DMS153 treated with DMSO at 0.1 percent for 48 hours (cell line): ENCODE measurements around the gene SCFD1.
A peak's percentile ranks its signal among the peaks of the same experiment; 100 is the strongest.
"Not testable (repeated sequence)": the region's sequence is repeated elsewhere in the genome, so short reads cannot be mapped to it uniquely, and the experiment has no call there.

Experiments used
- DNase-seq: peaks from one replicate; lab custom pipeline; 2025; ENCODE audit not compliant: unreplicated experiment; lab: John Stamatoyannopoulos, UW

SCFD1 gene

DNA sequence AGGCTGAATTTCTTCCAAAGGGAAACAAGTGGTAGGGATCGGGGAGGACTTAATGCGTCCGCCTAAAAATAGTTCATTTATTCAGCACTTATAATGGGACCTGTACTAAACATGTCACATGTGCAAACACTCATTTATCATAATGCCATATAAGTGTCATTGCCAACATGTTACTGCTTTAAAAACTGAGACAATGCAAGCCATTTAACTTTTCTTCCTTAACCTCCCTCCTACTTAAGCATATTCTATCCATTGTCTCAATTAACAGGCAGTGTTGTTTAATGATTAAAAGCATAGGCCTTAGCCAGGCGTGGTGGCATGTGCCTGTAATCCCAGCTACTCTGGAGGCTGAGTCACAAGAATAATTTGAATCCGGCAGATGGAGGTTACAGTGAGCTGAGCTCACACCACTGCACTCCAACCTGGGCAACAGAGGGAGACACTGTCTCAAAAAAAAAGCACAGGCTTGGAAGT, 13.5 kb upstream of the SCFD1 start:
- DNase-seq: peak; percentile 82

DNA sequence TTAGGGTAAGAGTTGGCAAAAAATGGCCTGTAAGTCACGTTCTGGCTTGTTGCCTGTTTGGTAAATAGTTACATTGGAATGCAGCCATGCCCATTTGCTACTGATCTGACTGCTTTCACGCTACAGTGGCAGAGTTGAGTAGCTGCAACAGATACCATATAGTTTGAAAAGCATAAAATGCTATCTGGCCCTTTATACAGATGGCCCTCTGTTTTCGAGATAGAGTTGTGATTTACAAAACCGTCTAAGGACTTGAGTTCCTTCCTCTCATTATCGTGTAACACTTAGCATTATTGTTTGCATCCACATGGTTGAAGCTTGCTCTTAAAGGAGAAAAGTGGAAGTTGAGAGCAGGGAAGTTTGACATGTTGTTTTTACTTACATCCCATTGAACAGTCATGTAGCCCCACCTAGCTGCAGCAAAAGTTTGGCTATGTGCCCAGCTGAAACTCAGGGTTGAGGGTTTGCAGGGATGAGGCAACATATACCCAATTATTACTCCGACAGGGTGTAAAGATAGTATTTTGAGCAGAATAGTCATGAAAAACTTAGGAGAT, 11.3 kb upstream of the SCFD1 start:
- peak; percentile 94 for DNase-seq

DNA sequence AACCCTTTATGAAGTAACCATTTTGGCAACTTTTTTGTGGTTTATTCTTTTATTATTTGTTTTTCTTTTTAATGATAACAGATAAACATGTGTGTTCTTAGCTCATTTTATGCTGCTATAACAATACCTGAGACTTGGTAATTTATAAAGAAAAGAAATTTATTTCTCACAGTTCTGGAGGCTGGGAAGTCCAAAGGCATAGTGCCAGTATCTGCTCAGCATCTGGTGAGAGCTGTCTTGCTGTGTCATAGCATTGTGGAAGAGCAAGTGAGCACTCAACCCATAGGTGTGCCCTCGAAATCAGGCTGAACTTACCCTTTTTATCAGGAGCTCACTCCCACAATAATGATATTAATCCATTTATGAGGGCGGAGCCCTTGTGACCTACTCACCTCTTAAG, 8.0 kb upstream of the SCFD1 start:
- no peak for DNase-seq

DNA sequence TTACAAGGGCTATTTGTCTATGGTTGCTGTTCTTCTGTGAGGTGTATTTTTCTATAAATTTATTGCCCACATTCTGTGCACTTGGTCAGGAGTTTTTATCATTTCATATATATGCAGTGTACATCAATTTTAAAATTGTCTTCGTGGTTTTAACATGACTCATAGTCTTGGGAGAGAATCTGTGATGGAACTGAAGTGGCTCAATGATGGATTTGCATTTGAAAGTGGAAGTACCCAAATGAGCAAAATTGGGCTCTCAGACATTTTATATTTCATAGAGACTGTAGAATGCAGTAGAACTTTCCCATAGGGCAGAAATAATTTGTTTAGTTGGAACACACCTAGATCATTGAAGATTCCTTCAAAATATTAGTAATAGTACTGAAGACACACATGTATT, 1.9 kb upstream of the SCFD1 start:
- DNase-seq: no peak

DNA sequence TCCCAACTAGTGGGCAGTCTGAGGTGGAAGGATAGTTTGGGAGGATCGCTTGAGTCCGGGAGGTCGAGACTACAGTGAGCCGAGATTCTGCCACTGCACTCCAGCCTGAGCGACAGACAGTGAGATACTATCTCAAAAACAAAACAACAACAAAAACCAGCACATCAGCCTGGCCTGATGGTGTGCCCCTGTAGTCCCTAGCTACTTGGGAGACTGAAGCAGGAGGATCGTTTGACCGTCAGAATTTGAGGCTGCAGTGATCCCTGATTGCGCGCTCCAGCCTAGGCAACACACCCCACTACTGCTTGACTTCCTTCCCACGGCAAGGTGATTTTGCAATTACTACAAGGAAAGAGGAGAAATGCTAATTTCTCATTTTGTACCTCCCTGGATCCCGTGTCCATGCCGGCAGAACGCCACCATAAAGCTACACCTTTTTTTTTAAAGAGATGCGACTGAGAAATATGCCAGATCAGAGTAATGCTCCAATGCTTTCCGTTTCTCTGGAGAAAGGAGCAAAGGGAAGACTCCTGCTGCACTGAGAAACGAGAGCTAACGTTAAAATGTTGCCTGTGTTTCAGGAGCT, 672 bp upstream of the SCFD1 start:
- DNase-seq: peak; percentile 8

DNA sequence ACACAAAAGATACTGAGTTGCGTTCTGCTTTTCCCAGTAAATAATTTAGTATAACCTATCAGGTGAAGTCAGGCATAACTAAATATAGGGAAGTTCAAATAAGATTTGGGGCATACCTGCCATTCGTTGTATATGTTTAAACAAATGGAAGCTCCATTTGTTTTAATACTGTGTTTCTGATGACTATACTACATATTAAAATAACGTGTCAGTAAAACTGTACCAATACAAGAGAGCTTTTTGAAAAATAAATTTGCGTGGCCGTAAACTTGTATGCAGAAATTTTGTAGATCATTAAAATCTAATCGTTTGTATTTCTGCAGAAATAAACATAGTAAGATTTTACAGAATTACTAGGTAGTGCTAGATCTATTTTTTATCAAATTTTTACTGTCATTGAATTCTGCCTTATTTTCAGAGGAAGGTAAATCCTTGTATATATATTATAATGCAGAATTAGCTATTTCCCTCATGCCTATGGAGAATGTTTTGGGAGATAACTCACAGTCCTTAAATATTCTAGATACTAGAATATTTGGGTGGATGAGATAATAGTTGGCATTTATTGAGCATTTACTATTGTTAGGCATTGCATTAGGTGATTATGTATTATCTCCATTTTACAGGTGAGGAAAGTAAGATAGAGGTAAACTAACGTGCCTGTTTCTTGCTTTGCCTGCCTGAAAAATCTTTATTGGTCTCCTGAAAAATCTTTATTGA, 1.5 kb downstream of the SCFD1 start:
- DNase-seq: no peak

DNA sequence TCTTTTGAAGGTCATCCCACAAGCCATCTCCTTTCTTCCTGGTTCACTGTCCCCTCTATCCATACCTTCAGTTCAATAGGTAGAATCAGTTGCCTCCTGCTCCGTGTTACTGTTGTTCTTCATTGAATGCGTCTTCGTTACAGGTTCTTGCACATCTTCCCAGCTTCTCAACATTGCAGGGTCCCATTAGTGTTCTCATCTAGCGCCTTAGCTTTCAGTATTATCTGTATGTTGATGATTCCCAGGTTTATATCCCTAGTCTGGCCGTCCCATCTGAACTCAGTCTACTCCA, 2.0 kb downstream of the SCFD1 start:
- no peak for DNase-seq

DNA sequence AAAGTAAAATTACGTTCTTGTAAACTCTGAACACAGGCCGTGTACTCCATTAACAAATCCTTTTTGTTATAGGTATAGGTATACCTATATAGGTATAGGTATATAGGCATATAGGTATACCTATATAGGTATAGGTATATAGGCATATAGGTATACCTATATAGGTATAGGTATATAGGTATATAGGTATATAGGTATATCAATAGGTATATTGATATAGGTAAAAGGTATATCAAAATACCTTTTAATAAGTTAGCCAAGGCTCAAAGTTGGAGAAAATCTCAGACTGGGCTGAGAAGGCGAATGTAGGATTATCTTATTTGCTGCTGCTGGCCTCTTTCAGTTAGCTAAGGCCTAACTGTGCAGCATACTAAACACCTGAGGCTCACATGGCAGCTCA, 3.4 kb downstream of the SCFD1 start:
- DNase-seq: no peak

DNA sequence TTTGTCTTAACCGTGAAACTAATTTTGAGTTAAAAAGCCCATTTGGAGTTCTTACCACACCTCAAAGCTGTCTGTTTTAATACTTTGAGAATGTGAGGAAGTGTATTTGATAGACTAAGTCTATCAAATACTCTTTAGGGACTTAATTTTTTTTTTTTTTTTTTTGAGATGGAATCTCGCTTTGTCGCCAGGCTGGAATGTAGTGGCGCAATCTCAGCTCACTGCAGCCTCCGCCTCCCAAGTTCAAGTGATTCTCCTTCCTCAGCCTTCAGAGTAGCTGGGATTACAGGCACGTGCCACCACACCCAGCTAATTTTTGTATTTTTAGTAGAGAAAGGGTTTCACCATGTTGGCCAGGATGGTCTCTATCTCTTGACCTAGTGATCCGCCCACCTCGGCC, 7.3 kb downstream of the SCFD1 start:
- not testable (repeated sequence) for DNase-seq

DNA sequence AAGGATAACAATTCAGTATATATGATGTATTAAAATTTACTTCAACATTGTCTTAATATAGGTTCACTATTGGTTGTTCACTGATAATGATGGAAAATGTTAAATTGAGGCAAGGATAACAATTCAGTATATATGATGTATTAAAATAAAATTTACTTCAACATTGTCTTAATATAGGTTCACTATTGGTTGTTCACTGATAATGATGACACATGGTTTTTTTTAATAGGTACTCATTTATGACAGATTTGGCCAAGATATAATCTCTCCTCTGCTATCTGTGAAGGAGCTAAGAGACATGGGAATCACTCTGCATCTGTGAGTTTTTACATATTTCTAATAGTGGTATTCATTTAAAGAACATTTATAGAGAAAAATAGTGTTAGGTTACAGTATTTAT, 8.1 kb downstream of the SCFD1 start:
- DNase-seq: no peak

DNA sequence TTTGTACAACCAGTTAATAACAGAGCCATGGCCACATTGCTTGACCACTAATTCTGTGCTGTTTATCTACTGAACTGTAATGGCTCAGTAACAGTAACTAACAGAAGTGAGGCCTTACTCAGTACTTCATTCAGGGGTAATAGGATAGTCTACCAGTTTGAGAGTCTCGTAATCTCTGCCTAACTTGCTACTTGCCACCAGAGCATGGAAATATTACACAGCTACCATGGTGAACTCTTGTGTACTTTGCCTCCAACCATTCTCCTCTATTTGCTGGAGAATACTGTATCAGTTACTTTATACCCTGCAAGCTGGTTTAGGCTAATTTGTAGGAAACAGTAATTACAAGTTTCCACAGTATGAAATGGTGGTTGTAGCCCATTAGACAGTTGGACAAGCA, 10.6 kb downstream of the SCFD1 start:
- DNase-seq: no peak

DNA sequence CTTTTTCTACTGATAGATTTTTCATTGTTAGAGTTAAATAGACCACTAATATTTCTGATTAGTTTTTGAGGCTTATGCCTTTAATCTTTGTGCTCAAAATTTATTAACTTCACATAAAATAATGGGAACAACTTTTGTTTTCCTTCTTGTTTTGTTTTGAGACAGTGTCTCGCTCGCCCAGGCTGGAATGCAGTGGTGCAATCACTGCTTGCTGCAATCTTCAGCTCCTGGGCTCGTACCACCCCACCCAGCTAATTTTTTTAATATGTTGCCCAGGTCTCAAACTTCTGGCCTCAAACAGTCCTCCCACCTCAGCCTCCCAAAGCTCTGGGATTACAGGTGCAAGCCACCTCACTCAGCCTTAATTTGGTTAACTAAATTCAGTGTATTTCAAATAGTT, 16.8 kb downstream of the SCFD1 start:
- DNase-seq: no peak

DNA sequence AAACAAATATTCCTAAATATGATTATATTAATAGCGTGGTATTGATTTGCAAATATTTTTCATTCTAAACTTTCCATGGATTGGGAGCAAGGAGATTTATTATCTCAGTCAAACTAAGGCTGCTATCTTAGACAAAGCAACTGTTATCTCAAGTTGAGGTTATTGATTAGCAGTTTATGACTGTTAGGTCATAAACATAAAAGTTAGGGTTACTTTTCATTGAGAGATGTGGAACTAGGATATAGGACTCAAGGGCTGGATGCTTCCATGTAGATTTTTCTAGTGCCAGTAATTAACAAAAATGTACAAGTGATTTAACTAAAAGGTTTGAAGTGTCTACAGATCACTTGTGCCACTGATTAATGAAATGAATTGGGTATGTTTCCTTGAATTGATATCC, 19.1 kb downstream of the SCFD1 start:
- DNase-seq: no peak

DNA sequence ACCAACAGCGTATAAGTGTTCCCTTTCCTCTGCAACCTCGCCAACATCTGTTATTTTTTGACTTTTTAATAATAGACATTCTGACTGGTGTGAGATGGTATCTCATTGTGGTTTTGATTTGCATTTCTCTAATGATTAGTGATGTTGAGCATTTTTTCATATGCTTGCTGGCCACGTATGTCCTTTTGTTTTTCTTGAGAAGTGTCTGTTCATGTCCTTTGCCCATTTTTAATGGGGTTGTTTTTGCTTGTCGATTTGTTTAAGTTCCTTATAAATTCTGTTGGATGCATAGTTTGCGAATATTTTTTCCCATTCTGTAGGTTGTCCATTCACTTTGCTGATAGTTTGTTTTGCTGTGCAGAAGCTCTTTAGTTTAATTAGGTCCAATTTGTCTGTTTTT, 22.3 kb downstream of the SCFD1 start:
- not testable (repeated sequence) for DNase-seq

DNA sequence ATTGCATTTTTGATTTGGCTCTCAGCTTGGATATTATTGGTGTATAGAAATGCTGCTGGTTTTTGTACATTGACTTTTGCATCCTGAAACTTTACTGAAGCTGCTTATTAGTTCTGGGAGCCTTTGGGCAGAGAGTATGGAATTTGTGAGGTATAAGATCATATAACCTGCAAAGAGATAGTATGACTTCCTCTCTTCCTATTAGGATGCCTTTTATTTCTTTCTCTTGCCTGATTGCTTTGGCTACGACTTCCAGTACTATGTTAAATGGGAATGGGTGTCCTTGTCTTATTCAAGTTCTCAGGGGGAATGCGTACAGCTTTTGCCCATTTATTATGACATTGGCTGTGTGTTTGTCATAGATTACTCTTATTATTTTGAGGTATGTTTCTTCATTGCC, 23.5 kb downstream of the SCFD1 start:
- no peak for DNase-seq

DNA sequence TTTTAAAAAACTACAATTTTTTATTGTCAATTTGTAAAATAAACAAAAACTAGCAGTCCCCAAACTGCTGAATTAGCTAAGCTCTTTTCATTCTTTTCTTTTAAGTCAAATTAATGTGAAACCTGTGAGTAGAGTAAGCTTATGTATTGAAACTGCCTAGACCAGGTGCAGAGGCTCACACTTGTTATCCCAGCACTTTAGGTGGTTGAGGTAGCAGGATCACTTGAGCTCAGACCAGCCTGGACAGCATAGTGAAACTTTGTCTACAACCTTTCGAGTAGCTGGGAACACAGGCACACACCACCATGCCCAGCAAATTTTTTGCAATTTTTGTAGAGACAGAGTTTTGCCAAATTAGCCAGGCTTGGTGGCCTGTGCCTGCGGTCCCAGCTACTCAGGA, 26.4 kb downstream of the SCFD1 start:
- no peak for DNase-seq

DNA sequence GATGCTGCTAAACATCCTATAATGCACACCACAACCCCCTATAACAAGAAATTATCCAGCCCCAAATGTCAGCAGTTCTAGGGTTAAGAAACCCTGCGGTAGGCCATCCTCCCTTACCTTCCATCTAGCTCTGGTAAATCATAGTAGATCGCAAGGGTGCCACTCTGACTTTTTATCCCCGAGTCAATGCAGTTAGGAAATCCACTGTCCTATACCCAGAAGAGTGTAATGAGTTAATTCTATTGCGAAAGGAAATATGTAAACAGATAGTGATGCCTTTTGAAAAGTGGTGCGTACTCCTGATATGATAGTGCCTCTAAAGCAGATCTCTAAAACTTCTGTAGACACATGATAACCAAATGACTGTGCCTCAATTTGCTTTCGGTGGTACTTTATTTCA, 29.8 kb downstream of the SCFD1 start:
- no peak for DNase-seq

DNA sequence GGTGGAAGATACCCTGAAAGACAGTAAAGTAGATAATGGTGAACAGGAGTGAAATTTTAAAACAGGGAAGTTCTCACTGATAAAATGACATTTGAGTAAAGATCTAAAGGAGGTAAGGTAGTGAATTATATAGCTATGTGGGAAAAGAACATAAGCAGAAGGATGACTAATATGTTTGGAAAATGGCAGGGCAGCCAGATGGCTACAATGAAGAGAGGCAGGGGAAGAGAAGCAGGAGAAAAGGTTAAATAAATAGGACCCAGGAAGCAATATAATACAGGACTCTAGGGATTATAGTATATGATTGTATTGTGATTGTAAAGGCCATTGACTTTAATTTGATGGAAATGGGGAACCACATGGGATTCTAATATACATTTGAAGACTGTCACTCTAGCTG, 33.0 kb downstream of the SCFD1 start:
- no peak for DNase-seq

DNA sequence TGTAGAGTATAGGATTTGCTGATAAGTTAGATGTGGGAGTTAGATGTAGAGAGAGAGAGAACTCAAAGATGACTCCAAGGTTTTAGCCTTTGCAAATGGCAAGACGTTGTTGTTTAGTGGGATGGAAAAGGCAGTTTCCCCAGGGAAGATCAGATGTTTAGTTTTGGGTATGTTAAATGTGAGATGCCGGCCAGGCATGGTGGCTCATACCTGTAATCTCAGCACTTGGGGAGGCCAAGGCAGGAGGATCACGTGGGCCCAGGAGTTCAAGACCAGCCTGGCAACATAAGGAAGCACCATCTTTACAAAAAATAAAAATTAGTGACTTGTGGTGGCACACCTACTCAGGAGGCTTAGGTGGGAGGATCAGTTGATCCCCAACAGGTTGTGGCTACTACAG, 33.5 kb downstream of the SCFD1 start:
- no peak for DNase-seq

DNA sequence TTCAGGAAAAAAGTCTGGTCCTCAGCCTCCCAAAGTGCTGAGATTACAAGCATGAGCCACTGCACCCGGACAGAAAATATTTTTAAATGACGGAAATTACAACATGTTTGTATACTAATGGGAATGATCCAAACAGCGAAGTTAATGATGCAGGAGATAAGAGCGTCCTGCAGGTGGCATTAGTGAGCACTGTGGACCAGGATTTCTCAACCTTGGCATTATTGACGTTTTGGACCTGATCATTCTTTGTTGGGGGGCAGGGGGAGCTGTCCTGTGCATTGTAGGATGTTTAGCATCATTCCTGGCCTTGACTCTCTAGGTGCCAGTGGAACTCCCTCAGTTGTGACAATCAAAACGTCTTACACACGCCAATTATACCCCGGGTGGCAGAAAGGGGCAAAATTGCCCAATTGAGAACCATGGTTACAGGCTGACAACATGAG, 34.1 kb downstream of the SCFD1 start:
- no peak for DNase-seq

DNA sequence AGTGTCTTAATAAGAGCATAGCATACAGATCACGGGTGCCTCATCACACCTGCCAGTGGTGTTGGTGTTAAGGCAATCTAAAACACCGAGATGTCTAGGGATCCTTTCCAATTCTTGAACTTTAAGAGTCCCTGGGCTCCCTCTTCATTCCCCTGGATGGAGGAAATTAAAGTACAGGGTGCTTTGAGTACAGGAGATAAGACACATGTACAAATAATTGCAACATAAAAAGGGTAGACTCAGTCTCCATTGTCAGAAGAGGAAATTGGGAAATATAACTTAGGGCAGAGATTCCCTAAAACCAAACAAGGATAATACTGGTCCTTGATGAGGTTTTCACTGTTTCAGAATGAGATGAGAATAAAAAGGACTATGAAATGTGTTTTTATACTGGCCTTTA, 34.9 kb downstream of the SCFD1 start:
- DNase-seq: no peak

DNA sequence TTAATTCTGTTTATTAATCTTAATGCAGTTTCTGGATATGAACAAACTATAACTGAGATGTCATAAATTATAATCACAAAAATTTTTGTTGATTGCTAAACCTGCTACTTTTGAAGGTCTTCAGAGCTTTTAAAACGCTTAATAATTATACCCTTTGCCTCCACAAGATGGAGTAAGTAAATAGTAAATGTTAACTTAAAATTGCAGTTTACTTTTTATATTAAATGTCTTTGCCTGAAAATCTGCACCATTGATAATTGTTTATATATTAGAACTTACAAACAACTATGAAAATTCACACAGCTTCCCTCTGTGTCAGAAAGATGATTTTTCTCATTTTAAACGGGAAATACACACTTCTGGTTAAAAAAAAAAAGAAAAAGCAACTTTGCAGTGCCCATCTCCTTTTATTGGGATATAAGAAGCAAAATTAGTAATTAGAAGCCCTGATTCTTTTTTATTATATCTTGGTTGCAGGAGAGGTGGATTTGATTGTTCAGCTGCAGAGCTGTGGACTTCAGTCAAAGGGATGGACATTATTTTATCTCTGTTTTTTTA, 35.6 kb downstream of the SCFD1 start:
- DNase-seq: no peak

DNA sequence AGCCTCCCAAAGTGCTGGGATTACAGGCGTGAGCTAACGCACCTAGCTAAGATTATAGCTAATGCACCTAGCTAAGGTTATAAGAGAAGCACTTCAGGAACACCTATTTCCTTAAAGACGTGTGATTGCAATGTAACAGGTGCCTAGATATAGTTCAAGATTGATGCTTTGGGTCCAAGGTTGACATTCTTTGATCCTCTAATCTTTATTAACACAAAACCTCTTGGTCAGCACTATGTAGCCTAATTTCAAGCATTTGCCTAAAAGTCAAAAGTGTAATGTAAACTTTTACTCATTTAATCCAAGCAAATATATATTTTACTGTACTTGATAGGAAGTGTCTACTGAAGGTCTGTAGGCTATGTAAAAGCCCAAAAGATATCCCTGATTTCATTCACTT, 36.5 kb downstream of the SCFD1 start:
- DNase-seq: no peak
